CD14-positive monocyte (primary cell): ENCODE measurements around the gene USP31. TPM values are rescaled to one million over a fixed set of nuclear protein-coding genes. Genes with fewer than 3 reads are reported as not detected.

Source experiments
- DNase-seq, 3 donors: peaks; one replicate each; pipeline ENCODE4 v3.0.0-alpha.2; 2011 to 2022
- H2AFZ ChIP-seq: 2 replicates; pipeline ENCODE4 v1.6.0; 2012; ENCODE audit warnings: mild to moderate bottlenecking, low read depth, low read length, inconsistent platforms; ENCODE audit not compliant: insufficient read depth, poor library complexity, severe bottlenecking
- H3K27ac ChIP-seq, 2 donors: 1 replicate in 1 of 2; 2 replicates in 1 of 2; pipeline ENCODE4 v1.5.1; 2012 to 2013; ENCODE audit warnings: low read length in 2 of 2, control low read depth in 1 of 2, inconsistent platforms in 1 of 2, low read depth in 1 of 2, mild to moderate bottlenecking in 1 of 2
- H3K27me3 ChIP-seq, 2 donors: one replicate each; pipeline versions ENCODE4 v1.6.0 to v1.6.1; 2011 to 2013; ENCODE audit warnings: low read length in 2 of 2; ENCODE audit not compliant: control insufficient read depth in 2 of 2, insufficient read depth in 2 of 2
- H3K36me3 ChIP-seq, 2 donors: replicated peaks in 1 of 2; 1 replicate in 1 of 2; 2 replicates in 1 of 2; pipeline versions ENCODE4 v1.5.1 to v1.6.1; 2012 to 2013; ENCODE audit warnings: low read length in 2 of 2, control low read depth in 1 of 2, inconsistent platforms in 1 of 2, mild to moderate bottlenecking in 1 of 2; ENCODE audit not compliant: insufficient read depth in 2 of 2, control insufficient read depth in 1 of 2
- H3K4me1 ChIP-seq, 2 donors: 1 replicate in 1 of 2; 2 replicates in 1 of 2; pipeline versions ENCODE4 v1.5.1 to v1.6.1; 2012 to 2013; ENCODE audit warnings: low read length in 2 of 2, control low read depth in 1 of 2, inconsistent platforms in 1 of 2, mild to moderate bottlenecking in 1 of 2, moderate library complexity in 1 of 2; ENCODE audit not compliant: insufficient read depth in 2 of 2, control insufficient read depth in 1 of 2
- H3K4me2 ChIP-seq: replicated peaks from 2 replicates; pipeline ENCODE3; 2012; ENCODE audit warnings: low read length, moderate library complexity, mild to moderate bottlenecking; ENCODE audit not compliant: poor library complexity, severe bottlenecking; ENCODE audit errors: extremely low read depth
- H3K4me3 ChIP-seq, 3 experiments: fragments of 200-600 bp in 1 of 3; sonication (generic) in 1 of 3; replicated peaks in 1 of 3; 1 replicate in 2 of 3; 2 replicates in 1 of 3; pipeline ENCODE4 v1.5.1; 2011 to 2013; ENCODE audit warnings: low read length in 3 of 3, mild to moderate bottlenecking in 3 of 3, control low read depth in 2 of 3, low read depth in 2 of 3, inconsistent platforms in 1 of 3, moderate library complexity in 1 of 3
- H3K79me2 ChIP-seq: 2 replicates; pipeline ENCODE4 v1.6.0; 2012; ENCODE audit warnings: mild to moderate bottlenecking, control low read depth, inconsistent platforms, low read length, moderate library complexity; ENCODE audit not compliant: insufficient read depth
- H3K9ac ChIP-seq: 2 replicates; pipeline ENCODE4 v1.6.0; 2017; ENCODE audit warnings: low read length, mild to moderate bottlenecking; ENCODE audit not compliant: insufficient read depth, poor library complexity, severe bottlenecking
- H3K9me3 ChIP-seq, 2 donors: replicated peaks in 1 of 2; 1 replicate in 1 of 2; 2 replicates in 1 of 2; pipeline versions ENCODE4 v1.5.1 to v1.6.1; 2012 to 2013; ENCODE audit warnings: low read length in 2 of 2, control low read depth in 1 of 2; ENCODE audit not compliant: control insufficient read depth in 1 of 2, insufficient read depth in 1 of 2
- H4K20me1 ChIP-seq: 2 replicates; pipeline ENCODE4 v1.6.0; 2012; ENCODE audit warnings: mild to moderate bottlenecking, low read length, control low read depth, moderate library complexity; ENCODE audit not compliant: insufficient read depth
- H3K27ac Mint-ChIP-seq, 7 donors: one replicate each; pipeline ENCODE4 v1.8.0; 2020; ENCODE audit warnings: mild to moderate bottlenecking in 7 of 7, mixed read lengths in 7 of 7, moderate library complexity in 6 of 7, inconsistent platforms in 2 of 7
- H3K27me3 Mint-ChIP-seq, 3 donors: one replicate each; pipeline ENCODE4 v1.8.0; 2021 to 2022; ENCODE audit warnings: low read depth in 3 of 3, mild to moderate bottlenecking in 3 of 3, mixed read lengths in 3 of 3, moderate library complexity in 3 of 3, inconsistent platforms in 1 of 3
- H3K36me3 Mint-ChIP-seq, 2 donors: one replicate each; pipeline ENCODE4 v1.8.0; 2020; ENCODE audit warnings: mixed read lengths in 2 of 2, inconsistent platforms in 1 of 2, mild to moderate bottlenecking in 1 of 2
- H3K4me1 Mint-ChIP-seq: one replicate; pipeline ENCODE4 v1.8.0; 2020; ENCODE audit warnings: mild to moderate bottlenecking, mixed read lengths
- H3K4me3 Mint-ChIP-seq, 2 donors: one replicate each; pipeline ENCODE4 v1.8.0; 2020; ENCODE audit warnings: mild to moderate bottlenecking in 2 of 2, mixed read lengths in 2 of 2, moderate library complexity in 1 of 2
- H3K9me3 Mint-ChIP-seq, 7 donors: one replicate each; pipeline ENCODE4 v1.8.0; 2020 to 2022; ENCODE audit warnings: mixed read lengths in 7 of 7, mild to moderate bottlenecking in 6 of 7, moderate library complexity in 6 of 7, inconsistent platforms in 2 of 7
- WGBS: methylation state at CpG from one replicate; pipeline ENCODE4 v1.1.5; 2013; ENCODE audit warnings: missing lambda C conversion rate; ENCODE audit not compliant: insufficient coverage; 5-methylcytosine and 5-hydroxymethylcytosine counted together
- intact Hi-C, 2 donors: fragments of 100-400 bp; cut with micrococcal nuclease; formaldehyde crosslinking; loops; one replicate each; pipeline versions ENCODE4 v1.15.0 to v1.15.1; 2023
- polyA plus RNA-seq, 3 donors: library from polyadenylated mRNA; depleted of rRNA in 1 of 3; unstranded in 2 of 3; stranded (reverse) in 1 of 3; fragments of 300-500 nt in 2 of 3; fragments of >200 nt in 1 of 3; fragmentation: Illumina TruSeq in 2 of 3; gene quantifications; 1 replicate in 2 of 3; 2 replicates in 1 of 3; pipeline ENCODE4 v1.2.3, GENCODE V29; 2012 to 2021
- TF ChIP-seq, protein P1 (sequence below): fragments of 200-600 bp; IDR thresholded peaks from one replicate; pipeline ENCODE4 v1.8.0; 2022; ENCODE audit warnings: antibody characterized with exemption, mild to moderate bottlenecking

USP31 gene
- polyA plus RNA-seq, 3 donors = 0.15 to 4.1 (median 0.36) TPM

DNA sequence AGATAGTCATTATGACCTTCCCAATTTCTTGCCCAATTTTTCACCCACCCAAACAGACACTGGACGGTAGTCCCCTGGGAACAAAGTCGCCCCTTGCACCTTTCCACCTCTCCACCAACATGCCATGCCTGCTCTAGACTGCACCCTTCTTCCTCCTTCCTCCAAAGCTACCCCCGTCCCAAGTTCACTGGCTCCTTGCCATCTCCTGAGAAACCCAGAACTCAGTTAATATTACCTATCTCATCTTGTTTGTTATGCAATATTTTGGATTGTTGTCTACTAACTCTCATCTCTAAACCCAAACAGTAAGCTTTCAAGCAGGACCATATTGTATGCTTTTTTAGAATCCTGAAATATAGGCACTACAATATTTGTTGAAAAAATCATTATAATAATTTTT, 63.3 kb downstream of the USP31 start:
- Histone ChIP-seq H3K27ac (no peak overlapping the region), H3K79me2 (no peaks in the 10 kb centered on the region), H2AFZ (no peak overlapping the region), H3K9ac (no peak overlapping the region), H3K9me3 (no peaks in the 10 kb centered on the region), H3K4me1 (no peaks in the 10 kb centered on the region), H4K20me1 (no peaks in the 10 kb centered on the region), H3K27me3 (no peaks in the 10 kb centered on the region), H3K4me3 (no peak overlapping the region), H3K4me2 (no peak overlapping the region), H3K36me3 (peaks cover 2 to 64% of the 10 kb centered on the region in 2 donors)
- H3K27ac Mint-ChIP-seq = peak overlapping the region in 1 of 7 donors; percentile 2
- H3K4me3 Mint-ChIP-seq = no peak overlapping the region
- TF ChIP-seq, protein P1, sequence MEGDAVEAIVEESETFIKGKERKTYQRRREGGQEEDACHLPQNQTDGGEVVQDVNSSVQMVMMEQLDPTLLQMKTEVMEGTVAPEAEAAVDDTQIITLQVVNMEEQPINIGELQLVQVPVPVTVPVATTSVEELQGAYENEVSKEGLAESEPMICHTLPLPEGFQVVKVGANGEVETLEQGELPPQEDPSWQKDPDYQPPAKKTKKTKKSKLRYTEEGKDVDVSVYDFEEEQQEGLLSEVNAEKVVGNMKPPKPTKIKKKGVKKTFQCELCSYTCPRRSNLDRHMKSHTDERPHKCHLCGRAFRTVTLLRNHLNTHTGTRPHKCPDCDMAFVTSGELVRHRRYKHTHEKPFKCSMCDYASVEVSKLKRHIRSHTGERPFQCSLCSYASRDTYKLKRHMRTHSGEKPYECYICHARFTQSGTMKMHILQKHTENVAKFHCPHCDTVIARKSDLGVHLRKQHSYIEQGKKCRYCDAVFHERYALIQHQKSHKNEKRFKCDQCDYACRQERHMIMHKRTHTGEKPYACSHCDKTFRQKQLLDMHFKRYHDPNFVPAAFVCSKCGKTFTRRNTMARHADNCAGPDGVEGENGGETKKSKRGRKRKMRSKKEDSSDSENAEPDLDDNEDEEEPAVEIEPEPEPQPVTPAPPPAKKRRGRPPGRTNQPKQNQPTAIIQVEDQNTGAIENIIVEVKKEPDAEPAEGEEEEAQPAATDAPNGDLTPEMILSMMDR = no peak
- peaks cover 55 to 56% of the 10 kb centered on the region in 2 donors for H3K36me3 Mint-ChIP-seq
- intact Hi-C loops = no loop called here
- peaks cover 9% of the 10 kb centered on the region for H3K4me1 Mint-ChIP-seq
- peaks cover 0 to 2% (median 0%) of the 10 kb centered on the region in 3 donors for H3K27me3 Mint-ChIP-seq
- DNase-seq = no peak
- peaks cover 0 to 3% (median 0%) of the 10 kb centered on the region in 7 donors for H3K9me3 Mint-ChIP-seq
- WGBS = 75% methylated on average over 3 of the region's 3 CpGs

DNA sequence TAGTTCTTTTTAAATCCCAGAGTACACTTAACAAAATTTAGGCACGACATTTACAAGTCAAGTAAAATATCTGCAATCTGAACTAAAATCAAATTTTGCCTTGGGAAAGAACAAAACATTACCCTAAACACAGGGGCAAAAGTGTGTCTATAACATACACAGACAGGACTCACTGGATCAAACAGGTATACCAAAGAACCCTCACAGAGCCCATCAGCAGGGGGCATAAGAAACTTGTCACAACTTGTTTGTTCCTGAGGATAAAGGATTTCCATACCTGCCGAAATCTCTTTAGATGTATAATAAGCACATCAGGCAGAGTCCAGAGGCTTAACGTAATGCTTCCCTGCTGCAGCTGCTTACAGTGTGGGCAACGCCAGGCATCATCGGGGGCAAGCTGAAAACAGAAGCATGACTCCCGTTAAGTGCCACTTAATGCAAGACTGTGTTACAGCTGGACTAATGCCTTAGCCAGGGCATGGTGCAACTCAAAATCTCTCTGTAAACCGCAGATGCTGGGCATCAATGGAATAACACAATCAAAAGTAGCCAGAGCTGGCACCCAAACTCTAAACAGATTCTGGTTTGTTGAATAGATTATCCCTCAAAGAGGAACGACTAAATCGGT, 67.0 kb downstream of the USP31 start:
- H2AFZ ChIP-seq = no peak overlapping the region
- Mint-ChIP-seq H3K4me1 (peaks cover 15% of the 10 kb centered on the region), H3K4me3 (no peak overlapping the region), H3K27me3 (peaks cover 0 to 2% (median 0%) of the 10 kb centered on the region in 3 donors), H3K36me3 (peaks cover 46 to 66% of the 10 kb centered on the region in 2 donors), H3K9me3 (peaks cover 0 to 3% (median 0%) of the 10 kb centered on the region in 7 donors), H3K27ac (no peak overlapping the region)
- H3K9me3 ChIP-seq = no peaks in the 10 kb centered on the region
- no peak overlapping the region for H3K9ac ChIP-seq
- H3K27ac ChIP-seq = no peak overlapping the region
- DNase-seq = no peak
- WGBS = 100% methylated on average over 5 of the region's 9 CpGs
- intact Hi-C loops = no loop called here
- H3K4me3 ChIP-seq = no peak overlapping the region
- no peaks in the 10 kb centered on the region for H3K79me2 ChIP-seq
- H3K27me3 ChIP-seq = no peaks in the 10 kb centered on the region
- H3K4me2 ChIP-seq = no peak overlapping the region
- H4K20me1 ChIP-seq = no peaks in the 10 kb centered on the region
- H3K36me3 ChIP-seq = peaks cover 7 to 56% of the 10 kb centered on the region in 2 donors
- TF ChIP-seq, protein P1 = no peak
- no peaks in the 10 kb centered on the region for H3K4me1 ChIP-seq
